Type B pancreatic cell (in vitro differentiated cells): ENCODE data around the gene DENND2D. TPM values are rescaled to one million over a fixed set of nuclear protein-coding genes. Genes with fewer than 3 reads are reported as not detected.

Source experiments
- DNase-seq: peaks from one replicate; pipeline ENCODE4 v3.0.0; 2021; ENCODE audit warnings: mixed read lengths; ENCODE audit not compliant: unreplicated experiment; ENCODE audit errors: extremely low spot score
- H3K27ac Mint-ChIP-seq: 2 replicates; pipeline ENCODE4 v1.8.0; 2021; ENCODE audit warnings: mild to moderate bottlenecking, mixed read lengths
- H3K27me3 Mint-ChIP-seq: 2 replicates; pipeline ENCODE4 v1.8.0; 2021; ENCODE audit warnings: mixed read lengths
- H3K36me3 Mint-ChIP-seq: 2 replicates; pipeline ENCODE4 v1.8.0; 2021; ENCODE audit warnings: mixed read lengths
- H3K4me1 Mint-ChIP-seq: one replicate; pipeline ENCODE4 v1.8.0; 2021; ENCODE audit warnings: mixed read lengths; ENCODE audit not compliant: unreplicated experiment
- H3K4me3 Mint-ChIP-seq: 2 replicates; pipeline ENCODE4 v1.8.0; 2021; ENCODE audit warnings: mild to moderate bottlenecking, mixed read lengths
- H3K9me3 Mint-ChIP-seq: 2 replicates; pipeline ENCODE4 v1.8.0; 2021; ENCODE audit warnings: mixed read lengths
- long read RNA-seq: library from polyadenylated mRNA; unstranded; transcript quantifications from one replicate; pipeline ENCODE4 v2.0.0, GENCODE V29; 2020
- total RNA-seq: library from RNA; stranded (reverse); gene quantifications from 2 replicates; pipeline ENCODE4 v1.2.1, GENCODE V29; 2021; ENCODE audit warnings: low replicate concordance
- TF ChIP-seq, protein P1 (sequence below): fragments of 200-600 bp; sonication (generic); conservative IDR thresholded peaks from 2 replicates; pipeline ENCODE4 v1.5.0; 2021; ENCODE audit warnings: antibody characterized with exemption, mild to moderate bottlenecking

The DENND2D gene, protein sequence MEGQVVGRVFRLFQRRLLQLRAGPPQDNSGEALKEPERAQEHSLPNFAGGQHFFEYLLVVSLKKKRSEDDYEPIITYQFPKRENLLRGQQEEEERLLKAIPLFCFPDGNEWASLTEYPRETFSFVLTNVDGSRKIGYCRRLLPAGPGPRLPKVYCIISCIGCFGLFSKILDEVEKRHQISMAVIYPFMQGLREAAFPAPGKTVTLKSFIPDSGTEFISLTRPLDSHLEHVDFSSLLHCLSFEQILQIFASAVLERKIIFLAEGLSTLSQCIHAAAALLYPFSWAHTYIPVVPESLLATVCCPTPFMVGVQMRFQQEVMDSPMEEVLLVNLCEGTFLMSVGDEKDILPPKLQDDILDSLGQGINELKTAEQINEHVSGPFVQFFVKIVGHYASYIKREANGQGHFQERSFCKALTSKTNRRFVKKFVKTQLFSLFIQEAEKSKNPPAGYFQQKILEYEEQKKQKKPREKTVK
- 6.3 and 12.7 TPM in 2 replicates for total RNA-seq
- long read RNA-seq, transcript DENND2D-202 (12 exons, 1,894 nt): major isoform, 23 of 54 reads
- long read RNA-seq, transcript DENND2D-201 (12 exons, 2,077 nt): minor isoform, 20 of 54 reads
- long read RNA-seq, partial matches to known transcripts: 4 of 54 reads
- long read RNA-seq, other reads (novel, unspliced or antisense): 6 of 54 reads

DNA sequence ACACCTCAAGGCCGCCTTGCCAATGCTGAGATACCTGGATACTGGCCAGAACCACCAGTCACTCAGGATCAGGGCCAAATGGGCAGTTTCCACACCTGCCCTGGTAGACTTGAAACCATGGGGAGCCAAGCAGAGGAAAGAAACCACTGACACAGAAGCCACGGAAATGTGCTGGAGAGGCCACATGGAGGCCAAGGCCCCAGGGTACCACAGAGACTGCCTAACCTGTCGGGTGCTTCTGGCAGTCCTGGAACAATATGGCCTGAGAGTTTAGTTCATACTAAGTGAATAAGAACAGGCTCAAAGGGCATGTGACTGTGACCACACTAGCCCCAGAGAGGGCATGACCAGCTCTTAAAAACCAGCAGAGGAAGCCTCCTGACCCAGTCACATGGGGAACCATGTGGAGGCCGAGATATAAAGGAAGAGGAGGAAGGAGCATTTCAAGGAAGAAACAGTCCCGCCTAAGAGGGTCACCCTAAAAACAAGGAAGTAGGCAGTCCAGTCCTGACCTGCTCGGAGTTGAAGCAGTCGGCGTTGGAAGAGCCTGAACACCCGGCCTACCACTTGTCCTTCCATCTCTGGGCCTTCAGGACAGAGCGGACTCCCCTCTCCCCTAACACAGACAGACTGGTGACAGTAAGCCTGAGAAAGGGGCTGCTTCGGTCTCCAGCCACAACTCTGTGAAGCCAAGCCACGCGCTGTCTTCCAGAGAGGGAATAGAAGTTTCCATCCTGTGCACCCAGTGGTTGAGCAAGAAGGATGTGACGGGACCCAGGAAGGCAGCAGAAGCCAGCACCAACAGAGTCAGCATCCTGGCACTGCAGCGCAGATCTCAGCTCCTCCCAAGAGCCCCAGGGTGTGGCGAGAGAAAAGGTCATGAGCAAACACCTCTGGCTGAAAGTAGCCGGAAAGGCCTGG, at the start of gene DENND2D:
DENND2D (minus strand) TSS at position 766 of the 921 bp plus-strand sequence; CDS start at position 579, 187 bp downstream.
- H3K27ac Mint-ChIP-seq: peak within 1 kb of the TSS; percentile 99
- TF ChIP-seq, protein P1, sequence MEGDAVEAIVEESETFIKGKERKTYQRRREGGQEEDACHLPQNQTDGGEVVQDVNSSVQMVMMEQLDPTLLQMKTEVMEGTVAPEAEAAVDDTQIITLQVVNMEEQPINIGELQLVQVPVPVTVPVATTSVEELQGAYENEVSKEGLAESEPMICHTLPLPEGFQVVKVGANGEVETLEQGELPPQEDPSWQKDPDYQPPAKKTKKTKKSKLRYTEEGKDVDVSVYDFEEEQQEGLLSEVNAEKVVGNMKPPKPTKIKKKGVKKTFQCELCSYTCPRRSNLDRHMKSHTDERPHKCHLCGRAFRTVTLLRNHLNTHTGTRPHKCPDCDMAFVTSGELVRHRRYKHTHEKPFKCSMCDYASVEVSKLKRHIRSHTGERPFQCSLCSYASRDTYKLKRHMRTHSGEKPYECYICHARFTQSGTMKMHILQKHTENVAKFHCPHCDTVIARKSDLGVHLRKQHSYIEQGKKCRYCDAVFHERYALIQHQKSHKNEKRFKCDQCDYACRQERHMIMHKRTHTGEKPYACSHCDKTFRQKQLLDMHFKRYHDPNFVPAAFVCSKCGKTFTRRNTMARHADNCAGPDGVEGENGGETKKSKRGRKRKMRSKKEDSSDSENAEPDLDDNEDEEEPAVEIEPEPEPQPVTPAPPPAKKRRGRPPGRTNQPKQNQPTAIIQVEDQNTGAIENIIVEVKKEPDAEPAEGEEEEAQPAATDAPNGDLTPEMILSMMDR: no peak
- peaks cover 6% of the 10 kb centered on the region for H3K27me3 Mint-ChIP-seq
- H3K4me3 Mint-ChIP-seq: peak within 1 kb of the TSS; percentile 18
- peaks cover 3% of the 10 kb centered on the region for H3K36me3 Mint-ChIP-seq
- H3K9me3 Mint-ChIP-seq: no peaks in the 10 kb centered on the region
- peaks cover 17% of the 10 kb centered on the region for H3K4me1 Mint-ChIP-seq
- DNase-seq: no peak

GRCh38 chr1:111249960-111250359, 49.5 kb upstream of the DENND2D start:
- Mint-ChIP-seq H3K4me3 (no peak overlapping the region), H3K4me1 (no peaks in the 10 kb centered on the region)

GRCh38 chr1:111247125-111247838, 46.8 kb upstream of the DENND2D start:
- Mint-ChIP-seq H3K4me1 (no peaks in the 10 kb centered on the region), H3K27ac (no peak overlapping the region), H3K9me3 (no peaks in the 10 kb centered on the region), H3K27me3 (no peaks in the 10 kb centered on the region), H3K4me3 (no peak overlapping the region), H3K36me3 (no peaks in the 10 kb centered on the region)
- no peak for DNase-seq
- TF ChIP-seq, protein P1: no peak

More at GRCh38 chr1:111249960-111250359, 49.5 kb upstream of the DENND2D start:
- no peaks in the 10 kb centered on the region for H3K27me3 Mint-ChIP-seq
- TF ChIP-seq, protein P1: no peak
- H3K27ac Mint-ChIP-seq: no peak overlapping the region
- no peaks in the 10 kb centered on the region for H3K9me3 Mint-ChIP-seq
- H3K36me3 Mint-ChIP-seq: no peaks in the 10 kb centered on the region
- no peak for DNase-seq

DNA sequence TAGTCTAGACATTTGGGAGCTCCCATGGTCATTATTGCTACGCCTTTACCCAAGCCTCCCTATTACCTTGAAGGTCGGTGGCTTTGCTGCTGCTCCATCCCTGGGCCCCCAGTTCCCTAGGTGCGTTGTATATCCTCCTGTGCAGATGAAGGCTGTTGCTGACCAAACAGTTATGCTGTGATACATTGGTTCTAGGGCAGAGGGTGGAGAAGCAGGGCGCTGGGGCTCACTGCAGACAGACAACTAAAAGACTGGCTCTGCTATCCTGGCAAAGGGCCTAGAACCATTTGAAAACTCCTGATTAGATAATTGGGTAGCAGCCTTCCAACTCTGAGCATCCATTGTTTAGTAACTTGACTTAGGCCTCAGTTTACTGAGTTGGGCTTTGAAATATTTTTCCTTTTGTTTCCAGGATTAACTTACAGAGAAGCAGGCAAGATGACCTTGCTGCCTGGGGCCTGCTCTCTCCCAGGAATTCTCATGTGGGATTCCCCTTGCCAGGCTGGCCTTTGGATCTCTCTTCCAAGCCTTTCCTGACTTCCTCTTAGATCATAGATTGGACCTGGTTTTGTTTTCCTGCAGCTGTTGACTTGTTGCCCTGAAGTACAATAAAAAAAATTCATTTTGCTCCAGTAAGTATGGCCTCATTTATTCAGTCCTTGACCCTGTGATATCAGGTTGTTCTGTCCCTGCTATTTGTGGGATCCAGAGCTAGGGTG, 42.5 kb upstream of the DENND2D start:
- H3K4me3 Mint-ChIP-seq: no peak overlapping the region
- no peak overlapping the region for H3K27ac Mint-ChIP-seq
- H3K27me3 Mint-ChIP-seq: no peaks in the 10 kb centered on the region
- TF ChIP-seq, protein P1: no peak
- no peak for DNase-seq
- H3K4me1 Mint-ChIP-seq: no peaks in the 10 kb centered on the region
- no peaks in the 10 kb centered on the region for H3K36me3 Mint-ChIP-seq
- no peaks in the 10 kb centered on the region for H3K9me3 Mint-ChIP-seq
